Sigmoid colon (tissue), 4 donors: ENCODE measurements around the gene BRIP1.

ENCODE experiments used
- POLR2A ChIP-seq, 2 donors: fragments of 450-650 bp; IDR thresholded peaks; one replicate each; pipeline ENCODE4 v1.6.1; 2016; ENCODE audit warnings: antibody characterized with exemption in 2 of 2, mild to moderate bottlenecking in 2 of 2, moderate library complexity in 2 of 2
- POLR2AphosphoS5 ChIP-seq, 4 donors: sonication (generic); formaldehyde crosslinking; IDR thresholded peaks; one replicate each; pipeline ENCODE4 v1.6.1; 2017; ENCODE audit warnings: antibody characterized with exemption in 4 of 4
- TF ChIP-seq, protein P1 (sequence below), 4 experiments: fragments of 450-650 bp in 3 of 4; fragments of 200-600 bp in 1 of 4; IDR thresholded peaks; one replicate each; pipeline ENCODE4 v1.5.1; 2016 to 2019; ENCODE audit warnings: antibody characterized with exemption in 4 of 4, mild to moderate bottlenecking in 3 of 4, moderate library complexity in 2 of 4

GRCh38 chr17:61799812-61800484 lies 63.4 kb downstream of the BRIP1 start:
- TF ChIP-seq, protein P1, sequence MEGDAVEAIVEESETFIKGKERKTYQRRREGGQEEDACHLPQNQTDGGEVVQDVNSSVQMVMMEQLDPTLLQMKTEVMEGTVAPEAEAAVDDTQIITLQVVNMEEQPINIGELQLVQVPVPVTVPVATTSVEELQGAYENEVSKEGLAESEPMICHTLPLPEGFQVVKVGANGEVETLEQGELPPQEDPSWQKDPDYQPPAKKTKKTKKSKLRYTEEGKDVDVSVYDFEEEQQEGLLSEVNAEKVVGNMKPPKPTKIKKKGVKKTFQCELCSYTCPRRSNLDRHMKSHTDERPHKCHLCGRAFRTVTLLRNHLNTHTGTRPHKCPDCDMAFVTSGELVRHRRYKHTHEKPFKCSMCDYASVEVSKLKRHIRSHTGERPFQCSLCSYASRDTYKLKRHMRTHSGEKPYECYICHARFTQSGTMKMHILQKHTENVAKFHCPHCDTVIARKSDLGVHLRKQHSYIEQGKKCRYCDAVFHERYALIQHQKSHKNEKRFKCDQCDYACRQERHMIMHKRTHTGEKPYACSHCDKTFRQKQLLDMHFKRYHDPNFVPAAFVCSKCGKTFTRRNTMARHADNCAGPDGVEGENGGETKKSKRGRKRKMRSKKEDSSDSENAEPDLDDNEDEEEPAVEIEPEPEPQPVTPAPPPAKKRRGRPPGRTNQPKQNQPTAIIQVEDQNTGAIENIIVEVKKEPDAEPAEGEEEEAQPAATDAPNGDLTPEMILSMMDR (IDR thresholded peaks at IDR 0.05) = no peak
- TF ChIP-seq POLR2AphosphoS5 (IDR thresholded peaks at IDR 0.05) = no peak
- TF ChIP-seq POLR2A (IDR thresholded peaks at IDR 0.05) = no peak
